ENCODE results near the gene KDELR3. TPM values are rescaled to one million over a fixed set of nuclear protein-coding genes. Genes with fewer than 3 reads are reported as not detected.

Gene KDELR3
- total RNA-seq, 1 experiment from 2014 or later = 16.1 TPM

DNA sequence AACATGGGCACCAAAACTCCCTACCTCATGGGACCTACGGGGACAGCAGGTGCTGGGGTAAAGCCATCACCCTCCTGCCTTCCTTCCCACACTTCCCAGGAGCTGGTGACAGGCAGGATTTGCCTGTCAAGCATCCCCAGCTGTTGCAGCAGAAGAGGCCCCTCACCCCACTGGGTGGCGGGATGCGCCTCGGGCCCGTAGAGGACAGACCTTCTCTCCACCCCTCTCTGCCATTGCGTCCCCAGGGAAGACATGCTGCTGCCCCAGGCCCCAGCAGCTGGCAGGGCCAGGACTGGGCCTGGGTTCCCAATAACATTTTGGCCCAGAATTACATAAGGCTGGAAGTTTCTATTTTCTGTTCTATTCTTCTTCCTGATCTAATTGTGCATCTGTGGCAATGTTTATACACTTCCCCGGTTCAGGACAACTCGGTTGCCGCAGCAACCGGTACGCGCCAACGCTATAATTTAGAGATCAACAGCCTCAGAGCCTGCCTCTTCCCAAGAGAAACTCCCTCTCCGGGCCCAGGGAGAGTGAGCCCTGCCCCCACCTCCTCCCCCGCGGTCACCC is 38.3 kb upstream of the KDELR3 start:
- CTCF ChIA-PET = no interaction called here
- no TSS peak for BruUV-seq (replicated peaks)

DNA sequence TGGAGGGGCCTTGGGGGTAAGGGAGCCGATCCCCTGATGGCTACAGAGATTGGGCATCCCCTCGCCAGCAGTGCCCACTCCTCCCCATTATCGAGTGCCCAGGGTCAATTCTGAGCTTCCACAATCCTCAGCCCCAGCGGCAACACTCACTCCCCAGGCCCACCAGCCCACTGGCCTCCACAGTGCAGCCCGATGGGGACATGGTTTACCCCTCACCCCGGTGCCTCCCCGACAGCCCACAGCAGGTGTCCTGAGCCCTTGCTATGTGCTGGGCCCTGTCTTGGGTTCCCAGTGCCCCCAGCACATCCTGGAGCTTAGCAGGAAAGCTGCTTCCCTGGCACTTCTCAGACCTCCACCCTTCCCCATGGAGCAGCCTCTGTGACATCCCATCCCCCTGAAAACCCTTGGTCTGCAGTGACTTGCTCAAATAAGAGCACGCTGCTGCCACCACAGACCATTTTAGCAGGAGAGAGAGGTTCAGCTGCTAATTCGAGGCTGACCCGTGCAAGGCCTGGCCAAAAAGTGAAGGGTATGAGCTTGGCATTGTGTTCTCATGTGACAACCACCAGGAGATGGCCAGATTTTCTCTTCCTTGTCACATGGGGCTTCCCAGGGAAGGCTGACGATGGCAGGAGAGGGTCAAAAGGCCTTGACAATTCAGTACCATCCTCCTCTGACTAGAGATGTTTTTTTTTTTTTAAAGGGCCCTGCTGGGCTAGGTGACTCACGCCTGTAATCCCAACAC is 36.5 kb upstream of the KDELR3 start:
- no TSS peak for BruUV-seq (replicated peaks)
- peaks cover 38% of the 10 kb centered on the region for H3K27me3 Mint-ChIP-seq (ENCODE audit: unreplicated experiment)
- no peaks in the 10 kb centered on the region for H3K4me1 Mint-ChIP-seq (ENCODE audit: low read depth, unreplicated experiment)
- H3K9me3 Mint-ChIP-seq (ENCODE audit: low read depth, unreplicated experiment) = no peaks in the 10 kb centered on the region
- no peaks in the 10 kb centered on the region for H3K36me3 Mint-ChIP-seq (ENCODE audit: insufficient read depth, unreplicated experiment)
- intact Hi-C loops (cut with micrococcal nuclease; ENCODE audit: unreplicated experiment) = no loop called here
- no peak overlapping the region for H3K4me3 Mint-ChIP-seq (ENCODE audit: low read depth, unreplicated experiment)
- no peak overlapping the region for H3K27ac Mint-ChIP-seq (ENCODE audit: unreplicated experiment)
- CTCF ChIA-PET = interaction anchor here (0.7 kb wide), 1 partner anchor 252 kb away, joined by 4 read pairs; no protein-coding TSS in a partner anchor
- DNase-seq = no peak
- no peak for TF ChIP-seq CTCF (IDR thresholded peaks at IDR 0.05; ENCODE audit: unreplicated experiment)

More for the DNA sequence above, 38.3 kb upstream of the KDELR3 start:
- peaks cover 2% of the 10 kb centered on the region for H3K4me1 Mint-ChIP-seq (ENCODE audit: low read depth, unreplicated experiment)
- intact Hi-C loops (cut with micrococcal nuclease; ENCODE audit: unreplicated experiment) = no loop called here
- no peak for TF ChIP-seq CTCF (IDR thresholded peaks at IDR 0.05; ENCODE audit: unreplicated experiment)
- no peaks in the 10 kb centered on the region for H3K36me3 Mint-ChIP-seq (ENCODE audit: insufficient read depth, unreplicated experiment)
- H3K27me3 Mint-ChIP-seq (ENCODE audit: unreplicated experiment) = peaks cover 21% of the 10 kb centered on the region
- H3K9me3 Mint-ChIP-seq (ENCODE audit: low read depth, unreplicated experiment) = no peaks in the 10 kb centered on the region
- DNase-seq = no peak
- no peak overlapping the region for H3K4me3 Mint-ChIP-seq (ENCODE audit: low read depth, unreplicated experiment)
- H3K27ac Mint-ChIP-seq (ENCODE audit: unreplicated experiment) = no peak overlapping the region

GRCh38 chr22:38432264-38432663 is 35.6 kb upstream of the KDELR3 start:
- no peaks in the 10 kb centered on the region for H3K36me3 Mint-ChIP-seq (ENCODE audit: insufficient read depth, unreplicated experiment)
- CTCF ChIA-PET = no interaction called here
- BruUV-seq (replicated peaks) = no TSS peak

GRCh38 chr22:38433871-38434270 is 34.0 kb upstream of the KDELR3 start:
- no TSS peak for BruUV-seq (replicated peaks)
- Mint-ChIP-seq H3K9me3 (ENCODE audit: low read depth, unreplicated experiment) (no peaks in the 10 kb centered on the region), H3K4me1 (ENCODE audit: low read depth, unreplicated experiment) (no peaks in the 10 kb centered on the region), H3K36me3 (ENCODE audit: insufficient read depth, unreplicated experiment) (no peaks in the 10 kb centered on the region), H3K4me3 (ENCODE audit: low read depth, unreplicated experiment) (no peak overlapping the region), H3K27me3 (ENCODE audit: unreplicated experiment) (peaks cover 31% of the 10 kb centered on the region), H3K27ac (ENCODE audit: unreplicated experiment) (no peak overlapping the region)
- CTCF ChIA-PET = interaction anchor here (0.6 to 1.0 kb wide), 2 partner anchors 77 to 329 kb away, joined by 3 to 4 read pairs; no protein-coding TSS in a partner anchor
- no peak for TF ChIP-seq CTCF (IDR thresholded peaks at IDR 0.05; ENCODE audit: unreplicated experiment)
- DNase-seq = no peak
- intact Hi-C loops (cut with micrococcal nuclease; ENCODE audit: unreplicated experiment) = no loop called here

More at GRCh38 chr22:38432264-38432663, 35.6 kb upstream of the KDELR3 start:
- DNase-seq = no peak
- H3K27ac Mint-ChIP-seq (ENCODE audit: unreplicated experiment) = no peak overlapping the region
- H3K9me3 Mint-ChIP-seq (ENCODE audit: low read depth, unreplicated experiment) = no peaks in the 10 kb centered on the region
- no peak overlapping the region for H3K4me3 Mint-ChIP-seq (ENCODE audit: low read depth, unreplicated experiment)
- intact Hi-C loops (cut with micrococcal nuclease; ENCODE audit: unreplicated experiment) = no loop called here
- H3K4me1 Mint-ChIP-seq (ENCODE audit: low read depth, unreplicated experiment) = no peaks in the 10 kb centered on the region
- no peak for TF ChIP-seq CTCF (IDR thresholded peaks at IDR 0.05; ENCODE audit: unreplicated experiment)
- peaks cover 38% of the 10 kb centered on the region for H3K27me3 Mint-ChIP-seq (ENCODE audit: unreplicated experiment)

Measured in Calu3 (cell line).